Endothelial cell (in vitro differentiated cells): ENCODE measurements around the gene RTL1. TPM values are rescaled to one million over a fixed set of nuclear protein-coding genes. Genes with fewer than 3 reads are reported as not detected.
A peak's percentile ranks its signal among the peaks of the same experiment; 100 is the strongest.

ENCODE experiments used
- DNase-seq: peaks from one replicate; pipeline ENCODE4 v3.0.0; 2021; ENCODE audit warnings: low spot score
- H3K27ac Mint-ChIP-seq: one replicate; pipeline ENCODE4 v1.8.0; 2021; ENCODE audit warnings: mixed read lengths, inconsistent platforms; ENCODE audit not compliant: unreplicated experiment
- H3K27me3 Mint-ChIP-seq: one replicate; pipeline ENCODE4 v1.8.0; 2021; ENCODE audit warnings: mild to moderate bottlenecking, moderate library complexity, mixed read lengths, inconsistent platforms; ENCODE audit not compliant: unreplicated experiment
- H3K36me3 Mint-ChIP-seq: one replicate; pipeline ENCODE4 v1.8.0; 2021; ENCODE audit warnings: mild to moderate bottlenecking, low read depth, mixed read lengths, inconsistent platforms; ENCODE audit not compliant: unreplicated experiment
- H3K4me1 Mint-ChIP-seq: one replicate; pipeline ENCODE4 v1.8.0; 2021; ENCODE audit warnings: mild to moderate bottlenecking, mixed read lengths, inconsistent platforms; ENCODE audit not compliant: unreplicated experiment
- H3K4me3 Mint-ChIP-seq: one replicate; pipeline ENCODE4 v1.8.0; 2021; ENCODE audit warnings: mild to moderate bottlenecking, mixed read lengths, inconsistent platforms; ENCODE audit not compliant: unreplicated experiment
- H3K9me3 Mint-ChIP-seq: one replicate; pipeline ENCODE4 v1.8.0; 2021; ENCODE audit warnings: mixed read lengths, inconsistent platforms; ENCODE audit not compliant: unreplicated experiment
- total RNA-seq: library from RNA; stranded (reverse); fragmentation: NEBNext Ultra II Directional; extraction: Animal tissue kit (Norgen Biotek cat#: 25700); gene quantifications from one replicate; pipeline ENCODE4 v1.2.1, GENCODE V29; 2021; ENCODE audit not compliant: unreplicated experiment
- TF ChIP-seq, protein P1 (sequence below): fragments of 200-600 bp; sonication (generic); IDR thresholded peaks from one replicate; pipeline ENCODE4 v1.5.0; 2021; ENCODE audit warnings: antibody characterized with exemption; ENCODE audit not compliant: unreplicated experiment

Gene RTL1
- total RNA-seq, 1 donor from 2014 or later, result 0.18 TPM

DNA sequence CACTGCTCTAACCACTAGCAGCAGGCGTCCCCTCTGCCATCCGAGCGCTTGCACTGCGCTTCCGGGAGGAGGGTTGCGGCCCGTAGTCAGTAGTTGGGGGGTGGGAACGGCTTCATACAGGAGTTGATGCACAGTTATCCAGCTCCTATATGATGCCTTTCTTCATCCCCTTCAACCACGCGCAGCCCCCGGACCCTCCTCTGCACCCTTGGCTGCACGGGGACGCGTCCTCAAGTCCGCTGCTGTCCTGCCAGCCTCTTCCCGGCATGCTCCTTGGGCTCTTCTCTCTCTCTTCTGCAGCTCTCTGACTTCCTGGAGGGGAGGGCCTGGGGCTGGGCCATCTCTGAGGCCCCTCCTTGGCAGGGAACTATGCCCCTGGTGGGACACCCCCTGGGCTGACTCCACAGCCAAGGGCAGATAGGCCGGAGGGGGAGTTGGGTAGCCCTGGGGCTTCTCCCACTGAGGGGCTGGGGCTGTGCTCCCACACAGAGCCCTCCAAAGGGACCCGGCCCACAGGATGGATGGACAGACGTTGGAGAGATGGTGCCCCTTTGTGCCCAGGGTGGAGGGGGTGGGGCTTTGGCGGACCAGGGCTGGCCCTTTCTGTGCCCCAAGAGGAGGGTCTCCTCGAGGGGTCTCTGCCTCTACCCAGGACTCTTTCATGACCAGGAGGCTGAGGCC is 29.0 kb downstream of the RTL1 start:
- Mint-ChIP-seq H3K27me3 (peaks cover 20% of the 10 kb centered on the region), H3K4me3 (no peak overlapping the region), H3K27ac (no peak overlapping the region), H3K36me3 (peaks cover 11% of the 10 kb centered on the region), H3K4me1 (no peaks in the 10 kb centered on the region), H3K9me3 (no peaks in the 10 kb centered on the region)
- DNase-seq, result no peak
- TF ChIP-seq, protein P1, sequence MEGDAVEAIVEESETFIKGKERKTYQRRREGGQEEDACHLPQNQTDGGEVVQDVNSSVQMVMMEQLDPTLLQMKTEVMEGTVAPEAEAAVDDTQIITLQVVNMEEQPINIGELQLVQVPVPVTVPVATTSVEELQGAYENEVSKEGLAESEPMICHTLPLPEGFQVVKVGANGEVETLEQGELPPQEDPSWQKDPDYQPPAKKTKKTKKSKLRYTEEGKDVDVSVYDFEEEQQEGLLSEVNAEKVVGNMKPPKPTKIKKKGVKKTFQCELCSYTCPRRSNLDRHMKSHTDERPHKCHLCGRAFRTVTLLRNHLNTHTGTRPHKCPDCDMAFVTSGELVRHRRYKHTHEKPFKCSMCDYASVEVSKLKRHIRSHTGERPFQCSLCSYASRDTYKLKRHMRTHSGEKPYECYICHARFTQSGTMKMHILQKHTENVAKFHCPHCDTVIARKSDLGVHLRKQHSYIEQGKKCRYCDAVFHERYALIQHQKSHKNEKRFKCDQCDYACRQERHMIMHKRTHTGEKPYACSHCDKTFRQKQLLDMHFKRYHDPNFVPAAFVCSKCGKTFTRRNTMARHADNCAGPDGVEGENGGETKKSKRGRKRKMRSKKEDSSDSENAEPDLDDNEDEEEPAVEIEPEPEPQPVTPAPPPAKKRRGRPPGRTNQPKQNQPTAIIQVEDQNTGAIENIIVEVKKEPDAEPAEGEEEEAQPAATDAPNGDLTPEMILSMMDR, result no peak

DNA sequence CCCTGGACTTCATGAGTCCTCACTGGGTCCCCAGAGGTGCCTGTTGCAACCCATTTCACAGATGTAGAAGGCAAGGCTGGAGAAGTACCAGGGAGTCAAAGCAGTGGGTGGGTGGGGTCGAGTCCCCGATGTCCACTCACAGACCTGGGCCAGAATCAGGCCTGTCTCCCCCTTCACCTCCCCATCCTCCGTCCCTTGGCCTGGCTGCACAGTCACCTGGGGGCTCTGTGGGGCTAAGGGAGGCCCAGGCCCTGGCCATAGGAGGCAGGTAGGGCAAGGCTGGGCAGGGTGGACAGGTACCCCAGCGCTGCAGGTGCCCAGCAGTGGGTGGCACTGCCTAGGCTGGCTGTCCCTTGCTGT is 29.5 kb downstream of the RTL1 start:
- no peaks in the 10 kb centered on the region for H3K4me1 Mint-ChIP-seq
- peaks cover 11% of the 10 kb centered on the region for H3K36me3 Mint-ChIP-seq
- H3K27me3 Mint-ChIP-seq, result peaks cover 20% of the 10 kb centered on the region
- no peak overlapping the region for H3K4me3 Mint-ChIP-seq
- no peak overlapping the region for H3K27ac Mint-ChIP-seq
- TF ChIP-seq, protein P1, result no peak
- no peak for DNase-seq
- H3K9me3 Mint-ChIP-seq, result no peaks in the 10 kb centered on the region

DNA sequence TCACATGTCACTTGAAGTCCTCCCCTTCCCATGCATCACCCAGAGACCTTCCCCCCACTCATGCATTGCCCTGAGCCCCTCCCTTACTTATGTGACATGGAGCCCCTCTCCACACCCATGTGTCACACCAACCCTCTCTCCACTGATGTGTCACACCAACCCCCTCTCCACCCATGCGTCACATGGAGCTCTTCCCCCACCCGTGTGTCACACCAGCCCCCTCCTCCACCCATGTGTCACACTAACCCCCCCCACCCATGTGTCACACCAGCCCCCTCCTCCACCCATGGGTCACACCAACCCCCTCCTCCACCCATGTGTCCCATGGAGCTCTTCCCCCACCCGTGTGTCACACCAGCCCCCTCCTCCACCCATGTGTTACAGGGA is 30.4 kb downstream of the RTL1 start:
- TF ChIP-seq, protein P1, result no peak
- no peak overlapping the region for H3K4me3 Mint-ChIP-seq
- H3K9me3 Mint-ChIP-seq, result no peaks in the 10 kb centered on the region
- H3K36me3 Mint-ChIP-seq, result peaks cover 11% of the 10 kb centered on the region
- DNase-seq, result no peak
- H3K4me1 Mint-ChIP-seq, result no peaks in the 10 kb centered on the region
- H3K27ac Mint-ChIP-seq, result no peak overlapping the region
- peaks cover 19% of the 10 kb centered on the region for H3K27me3 Mint-ChIP-seq

DNA sequence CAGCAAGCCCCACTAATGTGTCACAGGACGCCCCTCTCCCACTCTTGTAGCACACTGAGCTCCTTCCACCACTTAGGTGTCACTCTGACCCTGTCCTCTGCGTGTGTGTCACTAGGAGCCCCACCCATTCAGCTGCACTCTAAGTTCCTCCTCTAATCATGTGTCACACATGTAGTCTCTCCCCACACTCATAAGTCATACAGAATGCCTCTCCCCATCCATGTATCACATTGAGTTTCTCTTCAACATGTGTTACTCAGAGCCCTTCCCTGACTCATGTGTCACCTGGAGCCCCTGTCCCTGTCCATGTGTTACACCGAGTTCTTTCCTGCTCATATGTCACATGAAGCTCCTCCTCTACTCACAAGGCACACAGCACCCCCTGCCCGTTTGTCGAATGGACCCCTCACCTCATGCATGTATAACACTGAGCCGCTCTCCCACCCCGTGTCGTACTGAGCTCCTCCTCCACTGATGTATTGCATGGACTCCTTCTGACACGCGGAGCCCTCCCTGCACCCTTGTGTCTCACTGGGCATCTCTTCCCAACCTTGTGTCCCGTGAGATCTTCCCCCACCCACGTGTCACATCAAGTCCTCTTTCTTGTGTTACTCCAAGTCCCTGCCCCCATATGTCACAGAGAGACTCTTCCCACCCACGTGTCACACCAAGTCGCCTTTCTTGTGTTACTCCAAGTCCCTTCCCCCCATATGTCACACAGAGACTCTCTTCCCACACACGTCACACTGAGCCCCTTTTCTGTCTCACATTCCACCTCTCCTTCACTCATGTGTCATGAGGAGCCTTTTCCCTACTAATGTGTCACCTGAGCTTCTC is 31.0 kb downstream of the RTL1 start:
- peaks cover 11% of the 10 kb centered on the region for H3K36me3 Mint-ChIP-seq
- no peak for DNase-seq
- peaks cover 16% of the 10 kb centered on the region for H3K27me3 Mint-ChIP-seq
- H3K4me3 Mint-ChIP-seq, result peak overlapping the region; percentile 5
- no peaks in the 10 kb centered on the region for H3K9me3 Mint-ChIP-seq
- TF ChIP-seq, protein P1, result no peak
- H3K27ac Mint-ChIP-seq, result no peak overlapping the region
- no peaks in the 10 kb centered on the region for H3K4me1 Mint-ChIP-seq
